Activated CD4-positive, alpha-beta T cell treated with anti-CD3 and anti-CD28 coated beads, Interleukin-2, amount 50 U/mL, for 16 hours (primary cell): ENCODE measurements around the gene NCOA1.

Experiments
- DNase-seq: peaks from one replicate; pipeline ENCODE4 v3.0.0-alpha.2; 2020

The NCOA1 gene

GRCh38 chr2:24712296-24712695 is 221.2 kb downstream of the NCOA1 start:
- DNase-seq: no peak

DNA sequence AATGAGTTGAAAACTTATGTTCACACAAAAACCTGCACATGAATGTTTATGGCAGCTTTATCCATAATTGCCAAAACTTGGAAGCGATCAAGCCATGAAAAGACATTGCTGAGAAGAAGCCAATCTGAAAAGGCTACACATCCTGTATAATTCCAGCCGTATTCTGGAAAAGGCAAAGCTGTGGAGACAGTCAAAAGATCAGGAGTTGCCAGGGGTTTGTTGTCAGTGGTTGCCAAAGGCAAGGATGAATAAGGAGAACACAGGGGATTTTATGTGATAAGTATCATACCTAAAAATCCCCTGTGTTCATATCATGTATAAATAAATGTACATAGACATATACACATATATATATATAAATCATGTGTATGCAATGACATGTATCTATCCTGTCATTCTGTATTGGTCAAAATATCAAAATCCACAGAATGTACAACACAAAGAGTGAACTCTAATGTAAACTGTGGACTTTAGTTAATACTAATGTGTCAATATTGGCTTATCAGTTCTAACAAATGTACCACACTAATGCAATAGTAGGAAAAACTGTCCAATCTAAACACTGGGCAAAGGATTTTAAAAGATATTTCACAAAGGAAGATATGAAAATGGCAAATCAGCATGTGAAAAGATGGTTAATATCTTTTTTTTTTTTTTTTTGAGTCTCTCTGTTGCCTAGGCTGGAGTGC is 226.4 kb downstream of the NCOA1 start:
- DNase-seq: no peak

- DNase-seq: no peak
Observed at GRCh38 chr2:24720310-24720709, 229.3 kb downstream of the NCOA1 start.

DNA sequence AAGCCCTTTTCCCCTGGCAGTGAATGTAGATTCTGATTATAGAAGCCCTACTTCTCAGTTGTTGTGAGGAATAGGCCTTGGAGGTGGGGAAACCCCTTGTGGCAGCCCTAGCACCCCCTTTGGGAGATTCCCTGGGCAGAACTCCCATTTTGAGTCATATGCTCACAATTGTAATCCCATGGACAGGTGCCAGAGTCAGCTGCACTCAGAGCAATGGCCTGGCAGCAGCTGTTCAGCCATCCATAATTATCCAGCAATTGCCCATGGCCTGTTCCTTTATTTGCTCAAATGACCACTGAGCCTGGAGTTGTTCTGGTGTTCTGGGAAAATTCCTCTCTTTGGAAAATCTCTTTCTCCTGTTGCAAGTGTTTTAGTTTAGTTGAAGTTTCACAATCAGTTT is 230.4 kb downstream of the NCOA1 start:
- peak; percentile 12 for DNase-seq

DNA sequence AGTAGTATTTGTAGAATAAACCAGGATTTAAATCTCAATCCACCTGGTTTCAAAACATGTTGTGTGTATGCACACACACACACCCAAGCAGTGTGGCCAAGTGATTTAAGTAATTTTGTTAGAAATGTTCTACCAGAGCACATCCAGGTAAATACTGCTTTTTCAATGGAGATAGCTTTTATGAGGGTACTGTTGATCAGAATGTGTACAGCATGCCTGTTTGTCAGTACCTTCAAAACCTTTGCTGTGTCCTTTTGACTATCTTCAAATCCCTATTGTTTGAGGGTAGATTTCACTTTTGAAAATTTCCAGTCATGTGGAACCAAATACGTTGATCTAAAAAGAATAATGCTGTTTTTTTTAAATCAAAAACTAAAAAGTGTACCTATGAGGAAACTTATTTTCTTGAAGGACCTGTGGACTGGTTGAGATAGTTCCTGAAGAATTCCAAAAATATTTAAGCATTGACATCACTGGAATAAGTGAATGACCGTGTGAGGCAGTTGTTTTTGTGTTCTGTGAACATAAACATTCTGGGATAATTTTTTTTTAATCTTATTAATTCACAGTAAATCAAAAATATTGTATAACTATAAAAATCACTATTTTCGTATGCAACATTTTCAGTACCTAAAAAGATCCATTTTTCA is 231.2 kb downstream of the NCOA1 start:
- DNase-seq: no peak

DNA sequence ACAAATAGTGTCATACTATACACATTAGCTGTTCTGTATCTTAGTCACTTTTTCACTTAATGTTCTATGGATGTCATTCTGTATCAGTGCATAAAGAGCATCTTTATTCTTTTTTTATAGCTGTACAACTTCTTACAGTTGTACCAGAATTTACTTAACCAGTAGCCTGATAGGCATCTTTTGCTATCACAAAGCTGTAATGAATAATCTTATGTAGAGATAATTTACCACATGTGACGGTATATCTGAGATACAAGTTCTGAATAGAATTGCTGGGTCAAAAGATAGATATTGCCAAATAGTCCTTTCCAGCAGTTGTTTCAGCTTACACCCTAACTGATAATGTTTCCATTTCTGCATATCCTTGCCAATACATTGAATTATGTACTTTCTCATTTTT is 232.1 kb downstream of the NCOA1 start:
- no peak for DNase-seq

GRCh38 chr2:24723665-24724064 is 232.6 kb downstream of the NCOA1 start:
- DNase-seq: no peak

DNA sequence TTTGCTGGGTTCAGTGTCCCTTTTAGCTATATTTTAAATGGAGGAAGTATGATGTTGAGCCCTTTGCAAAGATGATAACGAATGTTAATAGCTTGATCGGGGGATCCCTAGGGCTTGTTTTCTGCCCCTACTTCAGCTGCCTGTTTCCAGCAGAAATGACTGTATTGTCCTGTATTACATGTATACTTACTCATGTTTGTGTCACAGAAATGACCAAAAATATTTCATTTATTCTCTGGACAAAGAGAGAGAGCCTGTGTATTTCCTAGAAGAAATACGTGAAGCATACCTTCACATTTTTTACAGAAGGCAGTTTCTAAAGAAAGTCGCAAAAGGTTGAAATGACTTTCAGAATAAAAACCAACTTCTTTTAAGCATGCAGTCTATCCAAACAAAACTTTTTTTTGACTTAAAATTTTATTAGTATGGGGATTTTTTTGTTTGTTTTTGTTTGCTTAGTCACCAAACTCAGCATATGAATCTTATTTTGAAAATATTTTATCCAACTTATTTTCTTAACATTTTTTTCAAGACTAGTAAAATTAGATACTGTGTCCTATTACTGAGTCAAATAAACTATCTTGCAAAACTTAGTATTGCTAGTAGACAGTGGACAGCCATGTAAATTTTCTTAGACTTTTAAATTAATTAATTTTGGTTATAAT is 233.2 kb downstream of the NCOA1 start:
- DNase-seq: no peak

DNA sequence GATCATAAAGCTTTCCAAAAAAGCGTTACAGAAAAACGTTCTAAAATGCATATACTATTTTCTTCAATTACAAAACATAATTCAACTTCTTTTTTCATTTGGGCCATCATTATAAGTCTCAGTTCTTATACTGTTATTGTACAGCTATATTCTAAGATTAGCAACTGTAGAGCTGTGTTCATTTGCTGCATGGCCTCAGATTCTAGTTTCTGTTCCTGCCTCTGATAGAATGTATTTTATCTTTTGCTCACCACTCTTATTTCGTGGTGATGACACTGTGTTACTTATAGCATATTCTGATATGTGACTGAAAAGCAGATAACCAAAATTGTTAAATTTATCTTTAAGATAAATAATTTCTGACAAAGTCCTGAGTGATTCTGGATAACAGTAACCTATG is 234.9 kb downstream of the NCOA1 start:
- DNase-seq: no peak

DNA sequence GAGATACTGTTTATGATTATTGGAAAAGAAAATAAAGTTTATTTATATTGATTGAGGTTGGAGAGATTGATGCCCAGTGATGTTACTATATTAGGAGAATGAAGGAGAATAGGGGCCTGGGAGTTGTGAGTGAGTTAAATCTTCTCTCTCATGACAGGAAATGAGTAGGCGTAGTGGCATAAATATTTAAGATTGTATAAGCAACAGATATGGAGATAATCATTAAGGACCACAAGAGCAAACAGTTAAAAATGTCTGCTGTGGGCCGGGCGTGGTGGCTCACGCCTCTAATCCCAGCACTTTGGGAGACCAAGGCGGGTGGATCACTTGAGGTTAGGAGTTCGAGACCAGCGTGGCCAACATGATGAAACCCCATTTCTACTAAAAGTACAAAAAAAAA is 239.4 kb downstream of the NCOA1 start:
- no peak for DNase-seq

GRCh38 chr2:24731040-24731439 is 240.0 kb downstream of the NCOA1 start:
- no peak for DNase-seq

GRCh38 chr2:24731923-24732322 is 240.9 kb downstream of the NCOA1 start:
- no peak for DNase-seq

- no peak for DNase-seq
Observed at GRCh38 chr2:24734741-24735140, 243.7 kb downstream of the NCOA1 start.

DNA sequence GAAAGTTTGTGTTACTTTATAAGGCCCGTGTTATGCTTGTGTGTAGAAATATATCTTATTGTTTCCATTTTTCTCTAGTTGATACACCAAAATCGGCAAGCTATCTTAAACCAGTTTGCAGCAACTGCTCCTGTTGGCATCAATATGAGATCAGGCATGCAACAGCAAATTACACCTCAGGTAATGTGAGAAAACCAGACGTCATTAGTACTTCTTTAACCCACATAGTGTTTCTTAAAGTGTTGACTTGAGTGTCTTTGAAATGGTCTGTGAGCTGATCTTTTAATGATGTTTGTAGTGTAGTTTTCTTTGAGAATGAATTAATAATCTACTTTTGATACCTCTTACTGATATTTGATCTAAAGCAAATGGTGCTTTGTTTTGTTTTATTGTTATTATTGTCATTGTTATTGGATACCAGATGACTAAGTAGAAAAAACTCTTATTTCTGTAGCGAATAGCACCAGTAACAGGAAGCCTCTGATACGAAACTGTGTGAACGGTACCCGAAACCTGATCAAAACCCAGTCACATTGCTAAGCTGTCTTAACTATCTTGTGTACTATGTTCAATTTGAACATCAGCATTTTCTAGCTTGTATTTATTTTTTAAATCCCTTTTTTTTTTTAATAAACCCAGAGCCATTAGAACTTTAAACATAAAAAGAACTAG is 248.4 kb downstream of the NCOA1 start:
- DNase-seq: no peak

GRCh38 chr2:24740142-24740541 is 249.1 kb downstream of the NCOA1 start:
- no peak for DNase-seq

DNA sequence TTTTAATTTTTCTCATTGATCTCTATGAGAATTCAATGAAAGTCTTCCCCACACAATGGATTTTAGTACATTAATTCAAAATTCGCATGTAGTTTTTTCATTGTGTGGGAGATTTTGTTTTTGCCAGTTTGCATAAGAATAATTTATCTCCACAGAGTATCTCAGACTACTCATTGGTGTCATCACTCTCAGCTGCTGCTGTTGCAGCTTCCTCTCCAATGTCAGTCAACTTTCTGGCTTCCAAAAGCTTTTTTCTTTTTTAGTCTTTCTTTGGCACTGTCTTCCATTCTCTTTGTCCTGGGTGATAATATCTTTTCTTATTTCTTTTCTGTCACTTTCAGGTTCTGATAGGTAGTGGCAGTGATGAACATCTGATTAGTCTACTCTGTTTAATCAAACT is 251.7 kb downstream of the NCOA1 start:
- no peak for DNase-seq

DNA sequence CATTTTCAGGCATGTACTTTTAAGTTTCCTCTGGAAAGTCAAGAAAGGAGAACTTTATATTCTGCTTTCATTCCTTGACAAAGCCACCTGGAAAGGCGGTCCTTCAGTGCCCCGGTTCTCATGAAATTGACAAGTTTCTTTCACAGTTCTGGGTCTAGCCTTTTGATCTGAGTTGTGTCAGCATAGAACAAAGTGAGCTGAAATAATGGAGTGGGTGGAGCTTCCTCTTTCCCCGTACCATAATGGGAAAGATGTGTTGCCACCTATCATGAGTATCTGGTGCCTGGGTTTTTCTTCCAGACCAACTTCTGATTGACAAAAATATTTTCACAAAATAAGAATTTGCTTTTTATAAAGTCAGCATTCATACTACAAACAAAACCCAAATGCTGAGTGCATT is 252.9 kb downstream of the NCOA1 start:
- DNase-seq: no peak

- DNase-seq: no peak
Observed at GRCh38 chr2:24744356-24744755, 253.3 kb downstream of the NCOA1 start.

GRCh38 chr2:24745825-24746224 is 254.8 kb downstream of the NCOA1 start:
- no peak for DNase-seq

DNA sequence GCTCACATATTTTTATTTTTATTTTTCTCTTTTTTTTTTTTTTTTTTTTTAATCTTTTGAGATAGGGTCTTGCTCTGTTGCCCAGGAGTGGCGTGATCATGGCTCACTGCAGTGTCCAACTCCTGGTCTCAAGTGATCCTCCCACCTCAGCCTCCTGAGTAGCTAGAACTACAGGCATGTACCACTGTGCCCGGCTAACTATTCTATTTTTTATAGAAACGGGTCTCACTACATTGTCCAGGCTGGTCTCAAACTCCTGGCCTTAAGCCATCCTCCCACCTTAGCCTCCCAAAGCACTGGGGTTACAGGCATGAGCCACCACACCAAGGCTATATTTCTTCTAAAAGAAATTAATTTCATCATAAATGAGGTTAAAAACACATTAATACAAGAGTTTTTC is 256.2 kb downstream of the NCOA1 start:
- no peak for DNase-seq

- DNase-seq: no peak
Observed at GRCh38 chr2:24749069-24749691, 258.1 kb downstream of the NCOA1 start.

GRCh38 chr2:24754985-24755705 is 264.1 kb downstream of the NCOA1 start:
- DNase-seq: peak; percentile 3

GRCh38 chr2:24756789-24757188 is 265.7 kb downstream of the NCOA1 start:
- DNase-seq: no peak
